HG03354 (cell line): ENCODE results near the gene MS4A4E.
A peak's percentile ranks its signal among the peaks of the same experiment; 100 is the strongest.
"Not testable (repeated sequence)": the region's sequence is repeated elsewhere in the genome, so short reads cannot be mapped to it uniquely, and the experiment has no call there.

Source experiments
- ATAC-seq: cut with Tn5 transposase; IDR thresholded peaks from one replicate; pipeline ENCODE4 v1.9.1; 2021; ENCODE audit warnings: mild to moderate bottlenecking; ENCODE audit not compliant: unreplicated experiment, poor library complexity, severe bottlenecking

The MS4A4E gene

DNA sequence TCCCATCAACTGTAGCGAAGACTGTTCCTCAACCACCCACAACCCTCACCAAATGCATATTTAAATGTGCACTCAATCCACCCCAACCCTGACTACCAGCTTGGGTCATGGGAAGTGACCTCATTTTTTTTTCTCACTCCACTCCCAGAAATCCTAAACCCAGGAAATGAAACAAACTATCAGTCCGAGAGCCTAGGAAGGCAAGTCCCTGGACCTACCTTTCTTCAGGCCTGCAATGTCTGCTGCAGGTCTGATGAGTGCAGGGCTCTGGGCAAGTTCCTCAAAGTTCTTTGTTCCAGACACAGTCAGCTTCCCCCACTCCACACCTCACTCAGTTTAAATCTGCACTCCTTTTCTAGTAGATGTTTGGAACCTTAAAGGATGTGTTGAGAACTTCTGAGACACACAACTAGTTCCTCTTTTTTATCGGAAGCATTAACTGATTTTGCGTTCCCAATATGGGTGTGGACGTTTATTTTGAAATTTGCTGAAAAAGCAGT, at the start of gene MS4A4E:
Gene MS4A4E, minus strand, starts transcription at position 398 of the 500 bp plus-strand sequence. CDS start 13,082 bp downstream, outside the sequence.
- no peak for ATAC-seq

DNA sequence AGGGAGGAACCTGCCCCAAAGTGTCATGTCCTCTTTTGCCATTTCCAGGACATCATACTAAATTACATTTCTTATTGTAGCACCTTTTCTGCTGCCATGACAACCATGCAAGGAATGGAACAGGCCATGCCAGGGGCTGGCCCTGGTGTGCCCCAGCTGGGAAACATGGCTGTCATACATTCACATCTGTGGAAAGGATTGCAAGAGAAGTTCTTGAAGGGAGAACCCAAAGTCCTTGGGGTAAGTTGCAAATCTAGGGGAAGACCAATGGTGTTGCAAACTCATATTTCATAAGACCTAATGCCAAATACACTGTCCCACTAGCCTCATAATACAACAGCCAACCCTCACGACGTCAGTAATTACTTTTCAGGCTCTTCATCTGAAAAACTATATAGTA, 49.2 kb upstream of the MS4A4E start:
- no peak for ATAC-seq

- ATAC-seq: no peak
These were observed 45.6 kb upstream of the MS4A4E start for GRCh38 chr11:60288531-60288930.

DNA sequence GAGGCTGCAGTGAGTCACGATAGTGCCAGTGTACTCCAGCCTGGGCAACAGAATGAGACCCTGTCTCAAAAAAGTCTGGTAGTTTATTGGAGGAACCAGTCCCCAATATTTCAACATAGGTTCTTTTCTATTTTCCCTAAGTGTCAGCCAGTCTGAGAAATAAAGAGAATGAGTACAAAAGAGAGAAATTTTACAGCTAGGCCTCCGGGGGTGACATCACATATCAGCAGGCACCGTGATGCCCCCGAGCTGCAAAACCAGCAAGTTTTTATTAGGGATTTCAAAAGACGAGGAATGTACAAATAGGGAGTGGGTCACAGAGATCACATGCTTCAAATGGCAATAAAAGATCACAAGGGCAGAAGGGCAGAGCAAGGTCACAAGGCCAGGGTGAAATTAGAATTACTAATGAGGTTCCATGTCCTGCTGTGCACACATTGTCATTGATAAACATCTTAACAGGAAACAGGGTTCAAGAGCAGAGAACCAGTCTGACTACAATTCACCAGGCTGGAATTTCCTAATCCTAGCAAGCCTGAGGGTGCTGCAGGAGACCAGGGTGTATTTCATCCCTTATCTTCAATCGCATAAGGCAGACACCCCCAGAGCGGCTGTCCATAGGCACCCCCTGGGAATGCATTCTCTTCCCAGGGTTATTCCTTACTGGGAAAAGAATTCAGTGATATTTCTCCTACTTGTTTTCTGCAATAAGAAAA, 42.6 kb upstream of the MS4A4E start:
- not testable (repeated sequence) for ATAC-seq

- no peak for ATAC-seq
These were observed 39.3 kb upstream of the MS4A4E start for GRCh38 chr11:60282286-60282685.

DNA sequence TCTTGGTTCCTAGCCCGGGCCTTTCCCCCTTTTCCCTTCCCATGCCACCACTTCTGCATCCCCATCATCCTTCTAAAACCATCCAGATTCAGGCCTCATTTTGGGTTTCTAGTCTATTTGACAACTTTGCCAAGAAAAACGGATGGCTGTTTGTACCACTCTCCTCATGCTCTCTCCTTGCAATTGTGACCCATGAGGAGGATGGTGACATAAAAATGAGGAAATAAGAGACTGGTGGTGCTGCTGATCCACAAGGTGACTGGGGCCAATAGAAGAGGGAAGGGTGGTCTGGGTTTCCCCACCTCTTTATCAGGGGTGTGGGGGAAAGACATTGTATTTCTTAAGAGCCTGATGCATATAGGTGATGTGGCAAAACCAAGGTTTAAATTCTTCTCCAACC, 38.5 kb upstream of the MS4A4E start:
- ATAC-seq: no peak

- no peak for ATAC-seq
These were observed 37.5 kb upstream of the MS4A4E start, which contains the start of gene MS4A4A for GRCh38 chr11:60280412-60280811. MS4A4A (plus strand) TSS chr11:60280666; CDS start chr11:60280676, 10 bp downstream.

- ATAC-seq: no peak
These were observed 31.5 kb upstream of the MS4A4E start for GRCh38 chr11:60274416-60274815.

GRCh38 chr11:60265373-60266214, 22.7 kb upstream of the MS4A4E start:
- peak; percentile 66 for ATAC-seq

GRCh38 chr11:60264644-60265043, 21.7 kb upstream of the MS4A4E start:
- ATAC-seq: no peak

DNA sequence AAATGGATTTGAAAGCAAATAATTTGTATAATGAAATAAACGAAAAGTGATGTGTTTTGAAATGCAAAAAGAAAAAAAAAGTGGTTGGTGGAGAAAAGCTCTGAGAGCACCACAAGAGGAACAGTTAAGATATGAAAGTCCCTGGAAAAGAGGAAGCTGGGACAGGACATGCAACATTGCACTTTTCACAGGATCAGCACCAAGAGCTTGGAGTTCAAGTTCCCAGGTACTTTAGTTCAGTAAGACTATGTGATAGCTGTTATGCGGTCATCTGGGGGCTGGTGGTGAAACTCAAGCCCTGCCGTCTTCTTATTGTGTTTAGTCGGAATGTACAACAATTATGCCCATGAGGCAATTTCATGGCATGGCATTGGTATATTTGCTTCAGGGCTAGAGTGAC, 20.5 kb upstream of the MS4A4E start:
- no peak for ATAC-seq

DNA sequence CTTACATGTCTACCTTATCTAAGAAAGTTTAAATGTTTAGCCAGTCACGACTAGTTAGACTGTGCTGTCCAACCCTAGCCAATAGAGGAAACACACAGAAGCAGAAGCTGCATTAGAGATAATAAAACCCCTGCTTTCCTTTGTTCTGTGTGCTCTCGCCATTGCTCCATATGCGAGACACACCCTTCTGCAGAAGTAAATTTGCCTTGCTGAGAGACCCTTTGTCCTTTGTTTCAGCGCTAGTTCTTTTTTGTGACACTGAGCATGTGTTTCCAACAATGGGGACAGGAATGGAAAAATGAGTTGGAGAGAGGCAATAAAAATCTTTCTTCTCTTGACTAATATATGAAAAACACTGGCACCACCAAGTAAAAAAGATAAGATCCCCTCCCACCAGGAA, 18.1 kb upstream of the MS4A4E start:
- ATAC-seq: no peak

DNA sequence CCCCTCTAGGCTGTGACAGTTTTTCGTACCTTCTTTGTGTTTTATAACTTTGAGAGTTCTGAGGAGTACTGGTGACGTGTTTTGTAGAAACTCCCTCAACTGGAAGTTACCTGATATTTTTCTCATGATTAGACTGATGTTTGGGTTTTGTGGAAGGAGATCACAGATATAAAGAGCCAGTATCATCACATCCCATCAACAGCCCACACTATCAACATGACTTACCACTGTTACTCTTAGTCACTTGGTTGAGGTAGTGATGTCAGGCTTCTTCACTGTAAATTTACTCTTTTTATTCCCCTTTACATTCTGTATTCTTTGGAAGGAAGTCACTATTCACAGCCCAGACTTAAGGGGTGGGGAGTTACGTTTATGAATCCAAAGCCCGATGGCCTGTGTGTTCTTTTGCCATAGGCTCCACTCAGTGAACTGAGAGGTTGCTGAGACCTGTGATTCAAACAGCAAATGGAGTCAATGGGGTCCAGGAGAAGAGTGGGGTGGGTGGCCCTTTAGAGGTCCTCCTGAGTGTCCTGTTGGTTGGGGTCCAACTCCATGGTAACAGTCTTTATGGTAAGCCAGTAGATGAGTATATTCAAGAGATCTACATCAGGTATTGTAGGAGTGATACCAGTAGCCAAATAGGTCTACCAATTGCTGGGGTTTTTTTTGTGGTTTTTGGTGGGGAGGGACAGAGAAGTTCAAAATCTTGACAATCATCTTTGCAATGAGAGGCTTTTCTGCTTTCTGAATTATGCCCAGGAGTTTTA, 15.2 kb upstream of the MS4A4E start:
- no peak for ATAC-seq

DNA sequence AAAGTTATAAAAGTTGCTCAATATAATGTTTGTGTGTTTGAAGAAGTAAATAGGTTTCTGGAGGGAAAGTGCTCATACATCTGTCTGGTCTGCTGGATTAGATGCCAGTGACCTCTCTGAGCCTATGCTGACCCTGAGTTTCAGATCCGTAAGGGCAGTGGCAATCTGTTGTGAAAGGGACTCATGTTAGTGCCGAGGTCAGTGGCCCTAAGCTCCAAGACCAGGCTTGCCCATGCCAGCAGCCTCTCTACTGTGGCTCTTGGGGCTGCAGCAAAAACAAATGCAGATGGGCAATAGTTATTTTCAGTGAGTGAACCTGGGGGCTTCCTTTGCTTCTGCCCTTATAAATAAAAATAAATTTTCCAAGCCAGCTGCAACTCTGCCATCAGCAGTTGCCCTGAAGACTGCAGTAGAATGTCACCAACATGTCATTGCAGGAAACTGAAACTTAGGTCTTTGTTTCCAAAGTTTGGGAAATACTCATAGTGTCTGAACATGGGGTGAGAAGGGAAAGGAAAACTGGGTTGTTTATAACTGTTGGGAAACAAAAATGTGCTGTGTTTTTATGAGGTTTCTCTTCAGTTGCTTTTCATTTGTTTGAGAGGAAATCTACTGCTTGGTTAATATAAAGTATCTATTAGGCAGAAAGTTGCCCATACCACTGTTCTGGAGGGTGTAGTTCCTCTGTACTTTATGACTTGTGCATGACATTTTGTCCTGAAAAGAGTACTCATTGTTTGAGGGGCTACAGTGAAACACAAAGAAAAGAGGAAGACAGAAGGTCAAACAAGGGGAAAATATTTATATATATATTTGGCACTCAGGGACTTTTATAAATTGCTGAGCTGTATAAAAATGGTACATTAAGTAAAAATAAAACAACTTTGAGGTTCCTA, 9.5 kb upstream of the MS4A4E start:
- no peak for ATAC-seq

GRCh38 chr11:60251485-60252212, 8.7 kb upstream of the MS4A4E start:
- peak; percentile 68 for ATAC-seq

DNA sequence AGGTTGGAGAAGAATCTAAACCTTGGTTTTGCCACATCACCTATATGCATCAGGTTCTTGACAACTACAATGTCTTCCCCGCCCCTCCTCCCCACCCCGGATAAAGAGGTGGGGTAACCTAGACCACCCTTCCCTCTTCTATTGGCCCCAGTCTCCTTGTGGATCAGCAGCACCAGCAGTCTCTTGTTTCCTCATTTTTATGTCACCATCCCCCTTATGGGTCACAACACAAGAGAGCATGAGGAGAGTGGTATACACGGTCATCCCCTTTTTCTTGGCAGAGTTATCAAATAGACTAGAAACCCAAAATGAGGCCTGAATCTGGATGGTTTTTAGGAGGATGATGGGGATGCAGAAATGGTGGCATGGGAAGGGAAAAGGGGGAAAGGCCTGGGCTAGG, 1.2 kb downstream of the MS4A4E start:
- no peak for ATAC-seq

- no peak for ATAC-seq
These were observed 2.3 kb downstream of the MS4A4E start for GRCh38 chr11:60240662-60241061.

DNA sequence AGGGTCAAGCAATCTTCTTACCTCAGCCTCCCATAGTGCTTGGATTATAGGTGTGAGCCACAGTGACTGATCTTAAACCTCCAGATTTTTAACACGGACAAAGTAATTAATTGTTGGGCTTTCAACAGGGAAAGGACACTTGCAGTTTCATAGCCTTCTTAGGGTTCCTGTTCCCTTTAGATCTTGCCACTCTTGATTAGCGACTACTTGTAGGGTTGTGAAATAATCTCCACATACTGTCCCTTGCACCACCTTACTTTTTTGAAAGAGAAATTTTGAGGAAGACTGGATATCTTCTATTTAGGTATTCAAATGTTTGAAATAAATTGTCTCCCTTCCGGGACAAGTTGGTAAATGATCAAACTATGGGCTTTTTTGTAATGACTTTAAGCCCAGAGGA, 7.6 kb downstream of the MS4A4E start:
- ATAC-seq: no peak
